ENCODE data around the gene FYB1. TPM values are rescaled to one million over a fixed set of nuclear protein-coding genes. Genes with fewer than 3 reads are reported as not detected.

Gene FYB1
- total and polyA plus RNA-seq, 9 donors, result 1.1 to 12.4 (median 3.6) TPM

DNA sequence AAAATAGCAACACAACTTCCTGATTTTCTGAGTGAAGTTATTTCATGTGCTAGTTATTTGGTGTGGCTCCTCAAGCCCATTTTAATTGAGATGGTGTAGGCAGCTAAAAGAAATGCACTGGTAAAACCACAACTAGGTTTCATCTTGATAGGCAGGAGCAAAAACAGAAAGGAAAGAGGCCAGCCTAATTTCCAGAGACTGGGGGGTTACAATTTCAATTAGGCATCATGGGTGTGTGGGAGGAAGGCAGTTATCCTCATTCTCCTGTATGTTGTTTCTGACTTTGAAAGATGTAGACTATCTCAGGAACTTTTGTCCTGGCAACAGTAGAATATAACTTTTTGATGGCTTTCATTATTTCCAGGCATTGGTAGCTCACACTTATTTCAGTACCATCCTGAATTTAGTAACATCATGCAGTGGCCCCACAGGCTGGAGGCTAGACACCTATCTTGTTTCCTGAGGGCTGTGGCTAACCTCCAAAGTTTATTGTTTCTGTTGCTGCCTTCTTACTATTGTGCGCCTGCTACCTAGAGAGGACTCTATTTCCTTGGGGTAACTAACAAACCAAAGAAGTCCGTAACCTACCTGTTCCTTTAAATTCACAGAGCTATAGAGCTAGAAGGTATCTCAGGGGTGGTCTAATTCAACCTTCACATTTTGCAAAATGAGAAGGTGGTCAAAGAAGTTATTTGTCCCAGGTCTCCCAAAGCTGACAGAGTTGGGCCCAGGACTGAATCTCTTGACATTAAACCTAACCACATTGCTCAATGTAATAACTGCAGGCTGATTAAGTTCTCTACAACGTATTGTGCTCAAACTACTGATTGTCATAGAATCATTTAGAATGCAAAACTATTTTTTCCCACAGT, 42.4 kb downstream of the FYB1 start:
- Histone ChIP-seq H3K9me3 (no peaks in the 10 kb centered on the region), H3K4me1 (ENCODE audit: insufficient read depth) (no peaks in the 10 kb centered on the region), H3K27ac (no peak overlapping the region), H3K27me3 (no peaks in the 10 kb centered on the region), H3K36me3 (no peaks in the 10 kb centered on the region), H3K4me3 (no peak overlapping the region)
- intact Hi-C loops (cut with DNase I), result no loop called here
- TF ChIP-seq EP300 (IDR thresholded peaks at IDR 0.05), result no peak
- TF ChIP-seq CTCF (IDR thresholded peaks at IDR 0.05), result no peak
- no peak for TF ChIP-seq POLR2A (IDR thresholded peaks at IDR 0.05)
- no peak for DNase-seq
- WGBS, 3 donors, result 87 to 93% (median 89%) methylated on average over 3 of the region's 3 CpGs

GRCh38 chr5:39175273-39175955, 43.9 kb downstream of the FYB1 start:
- 88 to 93% (median 92%) methylated on average over 5 of the region's 5 CpGs for WGBS, 3 donors
- no peak for DNase-seq

DNA sequence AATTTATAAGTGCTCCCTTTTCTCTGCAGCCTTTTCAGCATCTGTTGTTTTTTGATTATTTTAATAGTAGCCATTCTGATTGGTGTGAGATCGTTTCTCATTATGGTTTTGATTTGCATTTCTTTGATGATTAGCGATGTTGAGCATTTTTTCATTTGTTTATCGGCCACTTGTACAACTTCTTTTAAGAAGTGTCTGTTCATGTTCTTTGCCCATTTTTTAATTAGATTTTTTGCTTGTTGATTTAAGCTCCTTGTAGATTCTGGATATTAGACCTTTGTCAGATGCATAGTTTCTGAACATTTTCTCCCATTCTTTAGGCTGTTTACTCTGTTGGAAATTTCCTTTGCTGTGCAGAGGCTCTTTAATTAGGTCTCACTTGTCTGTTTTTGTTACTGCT, 46.3 kb downstream of the FYB1 start:
- WGBS, 3 donors, result 93 to 96% (median 95%) methylated on average over 3 of the region's 3 CpGs
- no peaks in the 10 kb centered on the region for H3K27me3 ChIP-seq
- H3K4me1 ChIP-seq (ENCODE audit: insufficient read depth), result no peaks in the 10 kb centered on the region
- DNase-seq, result no peak
- no peak overlapping the region for H3K4me3 ChIP-seq
- TF ChIP-seq CTCF (IDR thresholded peaks at IDR 0.05), result no peak
- no peak for TF ChIP-seq EP300 (IDR thresholded peaks at IDR 0.05)
- no peak for TF ChIP-seq POLR2A (IDR thresholded peaks at IDR 0.05)
- no peaks in the 10 kb centered on the region for H3K9me3 ChIP-seq
- H3K36me3 ChIP-seq, result no peaks in the 10 kb centered on the region
- no peak overlapping the region for H3K27ac ChIP-seq
- intact Hi-C loops (cut with DNase I), result no loop called here

More at GRCh38 chr5:39175273-39175955, 43.9 kb downstream of the FYB1 start:
- Histone ChIP-seq H3K27ac (no peak overlapping the region), H3K27me3 (no peaks in the 10 kb centered on the region), H3K4me1 (ENCODE audit: insufficient read depth) (no peaks in the 10 kb centered on the region), H3K4me3 (no peak overlapping the region), H3K9me3 (no peaks in the 10 kb centered on the region), H3K36me3 (no peaks in the 10 kb centered on the region)
- intact Hi-C loops (cut with DNase I), result no loop called here
- TF ChIP-seq POLR2A (IDR thresholded peaks at IDR 0.05) (no peak), EP300 (IDR thresholded peaks at IDR 0.05) (no peak), CTCF (IDR thresholded peaks at IDR 0.05) (no peak)

GRCh38 chr5:39172593-39172992, 46.8 kb downstream of the FYB1 start:
- WGBS, 3 donors, result 83 to 94% (median 93%) methylated on average over 2 of the region's 2 CpGs
- Histone ChIP-seq H3K27me3 (no peaks in the 10 kb centered on the region), H3K36me3 (no peaks in the 10 kb centered on the region), H3K9me3 (no peaks in the 10 kb centered on the region), H3K27ac (no peak overlapping the region), H3K4me3 (no peak overlapping the region), H3K4me1 (ENCODE audit: insufficient read depth) (no peaks in the 10 kb centered on the region)
- intact Hi-C loops (cut with DNase I), result no loop called here
- no peak for TF ChIP-seq CTCF (IDR thresholded peaks at IDR 0.05)
- TF ChIP-seq EP300 (IDR thresholded peaks at IDR 0.05), result no peak
- no peak for TF ChIP-seq POLR2A (IDR thresholded peaks at IDR 0.05)
- DNase-seq, result no peak
